NT2/D1 (cell line): ENCODE data around the gene GNG4.

Source experiments
- SUZ12 ChIP-seq: IDR thresholded peaks from 2 replicates; pipeline ENCODE4 v1.6.1; 2011; ENCODE audit not compliant: insufficient read length, insufficient read depth; ENCODE audit errors: extremely low read depth
- ZNF274 ChIP-seq: IDR thresholded peaks from 2 replicates; pipeline ENCODE4 v1.6.1; 2011; ENCODE audit warnings: mild to moderate bottlenecking, low read depth, low read length

GRCh38 chr1:235671992-235672391 lies 22.4 kb upstream of the GNG4 start:
- TF ChIP-seq ZNF274 (no peak), SUZ12 (no peak)
